Adrenal gland (tissue), 12 donors: ENCODE measurements around the gene SOBP. TPM values are rescaled to one million over a fixed set of nuclear protein-coding genes. Genes with fewer than 3 reads are reported as not detected.

Source experiments
- DNase-seq, 7 donors: peaks; one replicate each; pipeline ENCODE4 v3.0.0-alpha.2; 2019 to 2020
- H3K27ac ChIP-seq, 5 donors: fragments of 200-600 bp; sonication (generic) in 4 of 5; 1 replicate in 3 of 5; 2 replicates in 2 of 5; pipeline versions ENCODE4 v1.5.1 to v1.8.0; 2016 to 2020; ENCODE audit warnings: mild to moderate bottlenecking in 1 of 5
- H3K27me3 ChIP-seq: fragments of 200-600 bp; 2 replicates; pipeline ENCODE4 v1.8.0; 2021
- H3K36me3 ChIP-seq, 2 donors: fragments of 200-600 bp; replicated peaks in 1 of 2; 1 replicate in 1 of 2; 2 replicates in 1 of 2; pipeline versions ENCODE4 v1.5.1 to v1.8.0; 2018 to 2022
- H3K4me1 ChIP-seq, 2 donors: fragments of 200-600 bp; replicated peaks in 1 of 2; 1 replicate in 1 of 2; 2 replicates in 1 of 2; pipeline versions ENCODE4 v1.5.1 to v1.8.0; 2018 to 2021
- H3K4me3 ChIP-seq, 4 donors: fragments of 200-600 bp; sonication (generic) in 3 of 4; one replicate each; pipeline ENCODE4 v1.5.1; 2016 to 2018
- H3K9me3 ChIP-seq, 3 donors: fragments of 200-600 bp; sonication (generic) in 1 of 3; replicated peaks in 1 of 3; 1 replicate in 2 of 3; 2 replicates in 1 of 3; pipeline versions ENCODE4 v1.5.1 to v1.8.0; 2016 to 2021
- CTCF ChIP-seq, 6 experiments: fragments of 450-650 bp in 4 of 6; fragments of 200-600 bp in 2 of 6; sonication (generic) in 1 of 6; IDR thresholded peaks; 1 replicate in 5 of 6; 2 replicates in 1 of 6; pipeline versions ENCODE4 v1.5.1 to v1.8.0; 2016 to 2021; ENCODE audit warnings: antibody characterized with exemption in 6 of 6, mild to moderate bottlenecking in 2 of 6, moderate library complexity in 1 of 6
- POLR2A ChIP-seq, 2 donors: fragments of 450-650 bp; IDR thresholded peaks; one replicate each; pipeline ENCODE4 v1.6.1; 2017; ENCODE audit warnings: antibody characterized with exemption in 2 of 2, mild to moderate bottlenecking in 2 of 2, moderate library complexity in 1 of 2
- WGBS, 4 donors: extraction: QIAGEN DNeasy Blood & Tissue Kit in 2 of 4; methylation state at CpG; one replicate each; pipeline versions ENCODE4 v1.1.5 to v1.1.7; 2013 to 2017; 5-methylcytosine and 5-hydroxymethylcytosine counted together
- intact Hi-C, 2 donors: fragments of 100-400 bp; cut with DNase I; formaldehyde crosslinking; loops; one replicate each; pipeline versions ENCODE4 v1.14.1 to v1.15.0; 2022 to 2023
- polyA plus RNA-seq, 3 donors: library from polyadenylated mRNA; stranded (reverse); fragments of 200-250 nt in 2 of 3; fragments of 350-450 nt in 1 of 3; fragmentation: Illumina TruSeq in 1 of 3; extraction: RNeasy Lipid Tissue Mini Kit (QIAGEN cat#74804) in 1 of 3; gene quantifications; one replicate each; pipeline ENCODE4 v1.2.3, GENCODE V29; 2013 to 2014
- total RNA-seq, 9 donors: library from RNA; depleted of rRNA in 4 of 9; stranded (reverse); fragments of >200 nt in 4 of 9; fragments of 120-200 nt in 1 of 9; fragmentation: NEBNext Ultra II Directional in 1 of 9; extraction: Animal tissue kit (Norgen Biotek cat#: 25700) in 1 of 9; gene quantifications; one replicate each; pipeline versions ENCODE4 v1.1.0 to v1.2.4, GENCODE V29; 2013 to 2023
- donor health status: healthy with polysubstance abuse.
- donor health status: Bipolar disorder and iron deficiency.
- donor health status: DM: yes; HTN: yes; CAD: no.
- donor health status: DM: no; HTN: no; CAD: no.
- donor health status: DM: no; HTN: no; CAD: no.
- donor health status: DM: yes; HTN: yes; CAD: no.

Gene SOBP
- total and polyA plus RNA-seq, 12 donors = 5.6 to 25.6 (median 12.5) TPM

GRCh38 chr6:107709341-107709740, 219.4 kb downstream of the SOBP start:
- WGBS, 4 donors = 81 to 89% (median 87%) methylated on average over 5 to 7 of the region's 7 CpGs
- Histone ChIP-seq H3K27me3 (no peaks in the 10 kb centered on the region), H3K9me3 (no peaks in the 10 kb centered on the region), H3K4me1 (no peaks in the 10 kb centered on the region), H3K4me3 (no peak overlapping the region), H3K27ac (no peak overlapping the region), H3K36me3 (no peaks in the 10 kb centered on the region)
- intact Hi-C loops = loop anchor here in 1 of 2 donors (10.0 kb wide), 1 partner anchor 135 kb away; no protein-coding TSS in a partner anchor
- DNase-seq = no peak
- TF ChIP-seq POLR2A (IDR thresholded peaks at IDR 0.05) (no peak), CTCF (IDR thresholded peaks at IDR 0.05) (no peak)

Other genes with a start within 250 kb of the SOBP start
- 10 to 100 TPM; 17.2 to 39.8 (median 27.8) TPM for gene PDSS2, start 30.6 kb upstream of the SOBP start, total RNA-seq
- 10 to 100 TPM in 1 of 3 donors, 1 to 10 TPM in 2; 6.4 to 27.4 (median 6.6) TPM for gene PDSS2, start 30.6 kb upstream of the SOBP start, polyA plus RNA-seq